HG03095 (cell line): ENCODE data around the gene INPP5E.
"Not testable (repeated sequence)": the region's sequence is repeated elsewhere in the genome, so short reads cannot be mapped to it uniquely, and the experiment has no call there.

Source experiments
- ATAC-seq: cut with Tn5 transposase; IDR thresholded peaks from one replicate; pipeline ENCODE4 v1.9.1; 2021; ENCODE audit warnings: moderate library complexity; ENCODE audit not compliant: unreplicated experiment

The INPP5E gene

DNA sequence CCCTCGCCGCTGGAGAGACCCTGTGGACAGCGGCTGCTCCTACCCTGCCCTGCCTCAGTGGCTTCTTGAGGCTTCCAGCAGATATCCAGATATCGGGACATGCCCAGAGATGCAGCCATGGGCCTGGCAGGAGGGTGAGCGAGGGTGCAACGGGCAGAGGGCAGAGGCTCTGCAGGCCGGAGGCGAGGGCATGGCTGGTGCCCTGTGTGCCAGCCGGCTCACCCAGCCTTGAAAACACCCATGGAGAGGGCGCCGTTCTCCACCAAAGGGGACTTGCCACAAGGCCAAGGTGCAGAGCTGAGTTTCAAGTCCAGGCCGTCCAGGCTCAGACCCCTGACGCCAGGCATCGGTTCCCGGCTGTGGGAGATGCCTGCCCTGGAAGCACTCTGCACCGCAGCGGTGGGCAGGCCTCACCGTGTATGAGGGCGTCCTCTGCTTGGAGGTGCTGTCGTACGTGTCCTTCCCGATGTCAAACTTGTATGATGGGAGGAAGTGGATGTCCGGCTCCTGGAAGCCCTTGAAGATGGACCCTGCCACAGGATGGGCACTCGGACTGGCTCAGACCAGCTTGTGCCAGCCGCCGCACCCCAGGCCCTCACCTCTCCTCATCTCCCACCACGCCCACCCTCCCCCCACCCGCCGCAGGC, 8.9 kb downstream of the INPP5E start:
- ATAC-seq, result no peak

DNA sequence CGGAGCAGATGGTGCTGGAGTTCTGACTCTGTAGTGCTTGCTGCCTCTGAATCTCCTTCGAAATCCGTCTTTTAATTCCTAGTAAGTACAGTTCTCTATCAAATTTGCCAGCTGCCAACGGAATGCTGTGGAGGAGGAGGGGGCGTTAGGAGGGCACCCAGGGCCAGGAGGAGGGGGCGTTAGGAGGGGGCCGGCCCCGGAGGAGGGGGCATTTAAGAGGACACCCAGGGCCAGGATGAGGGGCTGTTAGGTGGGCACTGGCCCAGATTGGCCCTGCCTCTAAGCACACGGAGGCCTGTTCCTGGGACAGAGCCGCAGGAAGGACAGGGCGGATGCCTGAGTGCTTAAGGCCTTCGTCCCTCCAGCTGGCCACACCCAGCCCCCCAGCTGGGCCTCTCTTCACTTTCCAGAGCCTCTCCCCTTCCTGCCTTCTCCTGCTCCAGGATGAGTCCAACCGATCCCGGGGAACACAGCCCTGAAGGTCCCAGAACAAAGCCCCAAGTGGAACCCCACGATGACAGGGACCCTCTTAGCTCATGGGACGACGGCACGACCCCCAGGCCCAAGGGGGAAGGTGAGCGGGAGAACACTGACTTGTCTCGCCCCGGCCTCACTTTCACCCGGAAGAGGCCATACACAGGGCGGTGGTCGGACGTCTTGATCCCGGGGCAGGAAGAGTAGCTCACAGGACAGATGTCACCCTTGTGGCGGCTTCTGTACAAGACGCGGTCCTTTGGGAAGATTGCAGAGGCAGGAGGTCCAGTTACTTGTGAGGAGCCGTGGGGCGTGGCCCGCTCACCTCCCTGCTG, 9.8 kb downstream of the INPP5E start:
- ATAC-seq, result no peak

DNA sequence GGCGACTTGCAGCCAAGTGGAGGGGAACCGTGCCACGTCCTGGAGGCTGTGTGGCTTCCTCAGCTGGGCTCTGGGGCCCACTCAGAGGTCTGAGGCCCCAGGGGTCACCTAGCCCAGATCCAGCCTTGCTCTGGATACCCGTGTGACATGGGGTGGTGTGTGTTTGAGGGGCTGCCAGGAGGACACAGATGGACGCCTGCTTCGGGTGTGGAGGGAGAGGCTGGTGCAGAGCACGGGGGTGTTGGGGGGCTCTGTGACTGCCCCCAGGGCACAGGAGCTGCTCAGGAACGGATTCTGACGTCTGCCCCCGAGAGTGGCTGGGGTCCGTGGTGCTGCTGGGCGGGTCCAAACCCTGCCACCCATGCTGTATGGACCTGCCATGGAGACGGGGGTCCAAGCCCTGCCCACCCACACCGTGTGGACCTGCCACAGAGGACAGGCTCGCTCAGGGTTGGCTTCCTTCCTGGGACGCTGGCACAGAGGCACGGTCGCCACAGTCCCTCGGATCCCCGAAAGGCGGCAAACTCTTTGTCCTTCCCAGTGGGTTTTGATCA, 10.5 kb downstream of the INPP5E start:
- no peak for ATAC-seq

DNA sequence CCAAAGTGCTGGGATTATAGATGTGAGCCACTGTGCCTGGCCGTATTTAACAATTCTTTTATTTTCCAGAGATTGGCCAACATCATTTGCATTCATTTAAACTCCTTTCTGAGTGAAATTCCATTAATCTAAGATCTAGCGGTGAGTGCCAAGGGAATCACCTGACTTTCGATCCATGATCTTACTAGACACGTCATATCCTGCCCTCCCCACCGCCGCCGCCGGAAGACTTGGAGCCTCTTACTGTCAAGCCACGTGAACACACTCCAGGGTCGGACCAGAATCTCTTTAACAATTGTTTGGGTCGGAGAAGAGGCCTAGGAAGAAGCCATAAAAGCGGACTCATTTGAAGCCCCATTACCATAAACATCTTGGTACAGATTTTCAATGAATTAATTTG, 12.9 kb downstream of the INPP5E start:
- ATAC-seq, result no peak

DNA sequence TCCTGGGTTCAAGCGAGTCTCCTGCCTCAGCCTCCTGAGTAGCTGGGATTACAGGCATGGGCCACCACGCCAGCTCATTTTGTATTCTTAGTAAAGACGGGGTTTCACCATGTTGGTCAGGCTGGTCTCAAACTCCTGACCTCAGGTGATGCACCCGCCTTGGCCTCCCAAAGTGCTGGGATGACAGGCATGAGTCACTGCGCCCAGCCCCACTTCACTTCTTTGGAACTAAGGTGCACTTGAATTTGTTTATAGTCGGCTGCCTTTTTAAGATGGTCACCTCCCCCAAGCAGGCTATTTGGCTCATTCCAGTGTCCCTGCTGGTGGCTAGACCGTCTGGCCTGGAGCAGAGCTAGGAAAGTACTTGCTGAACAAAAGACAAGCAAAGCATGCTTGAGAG, 14.3 kb downstream of the INPP5E start:
- ATAC-seq, result not testable (repeated sequence)

DNA sequence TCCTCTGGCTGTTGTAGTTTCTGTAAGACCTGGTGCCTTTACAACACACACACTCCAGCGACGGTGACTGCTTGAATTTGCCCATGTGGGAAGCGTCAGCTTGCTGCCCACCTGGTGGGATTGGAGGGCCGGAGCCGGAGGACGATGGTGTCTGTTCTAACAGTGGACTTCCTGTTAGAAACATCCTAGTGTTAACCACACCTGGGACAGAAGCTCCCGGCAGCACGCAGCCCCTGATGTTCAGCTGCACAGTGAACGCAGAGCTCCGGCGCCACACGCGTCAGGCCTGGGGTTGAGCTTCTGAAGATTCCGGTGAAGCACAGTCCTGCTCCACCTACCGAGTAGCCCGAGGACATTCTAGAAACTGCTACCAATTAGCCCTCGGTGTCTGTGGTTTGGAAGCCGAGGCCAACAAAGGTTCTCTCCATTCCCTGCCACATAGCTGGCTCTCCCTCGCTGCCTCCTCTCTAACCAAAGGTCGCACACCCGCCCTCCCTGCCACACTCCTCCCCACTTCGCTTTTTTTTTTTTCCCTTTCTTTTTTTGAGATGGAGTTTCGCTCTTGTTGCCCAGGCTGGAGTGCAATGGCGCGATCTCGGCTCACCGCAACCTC, 14.8 kb downstream of the INPP5E start:
- no peak for ATAC-seq

DNA sequence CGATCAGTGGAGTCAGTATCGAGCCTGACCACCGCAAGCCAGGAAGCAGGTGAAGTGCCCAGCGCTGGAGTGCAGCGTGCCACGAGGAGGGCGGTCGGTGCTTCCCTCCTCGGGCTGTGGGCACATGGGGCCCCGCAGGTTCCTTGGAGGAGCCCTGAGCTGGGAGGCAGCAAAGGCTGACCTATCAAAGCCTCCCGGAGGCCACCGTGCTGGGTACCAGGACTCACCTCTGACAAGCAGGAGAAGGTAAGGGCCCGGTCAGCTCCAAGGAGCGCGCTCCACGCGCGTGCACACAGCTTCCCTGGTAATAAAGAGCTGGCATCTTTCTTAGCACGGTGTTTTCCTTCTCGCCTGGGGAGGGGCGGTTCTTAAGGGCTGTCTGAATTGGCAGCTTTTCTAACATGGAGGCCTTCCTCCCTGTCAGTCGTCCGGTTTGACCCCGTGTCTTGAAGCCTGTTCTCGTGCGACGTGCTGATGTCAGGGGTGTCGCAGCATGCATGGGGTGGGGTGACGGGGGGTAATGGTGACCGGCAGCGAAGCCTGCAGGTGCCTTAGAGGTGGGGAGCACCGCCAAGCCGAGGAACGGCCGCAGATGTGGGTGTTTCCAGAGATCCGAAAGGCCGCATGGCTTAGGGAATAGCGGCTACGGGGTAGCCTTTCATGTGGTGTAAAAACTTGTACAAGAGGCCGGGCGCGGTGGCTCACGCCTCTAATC, 16.1 kb downstream of the INPP5E start:
- no peak for ATAC-seq

DNA sequence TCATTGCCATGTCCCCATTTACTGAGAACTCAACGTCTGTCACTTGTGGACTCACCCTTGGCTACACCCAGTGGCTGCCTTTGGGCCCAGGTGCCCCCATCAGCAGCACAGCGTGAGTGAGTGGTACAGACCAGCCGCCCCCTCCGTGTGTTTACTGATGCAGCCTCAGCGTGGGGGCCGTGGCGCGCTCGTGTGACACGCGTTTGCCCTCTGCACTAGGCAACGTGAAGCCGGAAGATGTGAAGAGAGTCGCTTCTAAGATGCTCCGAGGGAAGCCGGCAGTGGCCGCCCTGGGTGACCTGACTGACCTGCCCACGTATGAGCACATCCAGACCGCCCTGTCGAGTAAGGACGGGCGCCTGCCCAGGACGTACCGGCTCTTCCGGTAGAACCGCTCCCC, 16.8 kb downstream of the INPP5E start:
- ATAC-seq, result no peak

DNA sequence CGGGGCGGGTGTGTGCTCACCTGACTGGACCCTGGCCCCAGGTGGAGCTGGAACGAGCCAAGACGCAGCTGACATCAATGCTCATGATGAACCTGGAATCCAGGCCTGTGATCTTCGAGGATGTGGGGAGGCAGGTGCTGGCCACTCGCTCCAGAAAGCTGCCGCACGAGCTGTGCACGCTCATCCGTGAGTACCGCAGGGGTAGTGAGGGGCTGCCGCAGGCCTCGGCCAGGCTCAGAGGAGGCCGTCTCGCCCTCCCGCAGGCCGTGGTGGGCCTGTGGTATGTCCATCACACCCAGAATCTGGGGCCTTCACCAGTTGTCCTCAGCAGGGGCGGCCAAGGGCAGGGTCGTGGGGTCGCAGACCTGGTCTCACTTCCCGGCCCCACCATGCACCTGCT, 17.9 kb downstream of the INPP5E start:
- no peak for ATAC-seq

DNA sequence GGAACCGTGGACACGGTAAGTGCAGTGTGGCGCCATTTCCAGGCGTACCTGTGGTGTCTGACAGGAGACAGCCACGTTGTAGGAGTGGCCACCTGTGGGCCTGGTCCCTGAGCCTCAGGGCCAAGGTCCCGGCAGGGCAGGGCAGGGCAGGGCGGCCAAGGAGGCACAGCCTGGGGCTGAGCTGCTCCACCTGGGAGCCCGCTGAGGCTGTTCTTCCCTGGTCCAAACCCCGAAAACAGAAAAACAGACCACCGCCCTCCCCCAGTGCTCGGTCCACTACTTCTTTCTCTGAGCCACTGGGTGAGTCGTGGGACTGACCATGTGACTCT, 20.6 kb downstream of the INPP5E start:
- no peak for ATAC-seq

DNA sequence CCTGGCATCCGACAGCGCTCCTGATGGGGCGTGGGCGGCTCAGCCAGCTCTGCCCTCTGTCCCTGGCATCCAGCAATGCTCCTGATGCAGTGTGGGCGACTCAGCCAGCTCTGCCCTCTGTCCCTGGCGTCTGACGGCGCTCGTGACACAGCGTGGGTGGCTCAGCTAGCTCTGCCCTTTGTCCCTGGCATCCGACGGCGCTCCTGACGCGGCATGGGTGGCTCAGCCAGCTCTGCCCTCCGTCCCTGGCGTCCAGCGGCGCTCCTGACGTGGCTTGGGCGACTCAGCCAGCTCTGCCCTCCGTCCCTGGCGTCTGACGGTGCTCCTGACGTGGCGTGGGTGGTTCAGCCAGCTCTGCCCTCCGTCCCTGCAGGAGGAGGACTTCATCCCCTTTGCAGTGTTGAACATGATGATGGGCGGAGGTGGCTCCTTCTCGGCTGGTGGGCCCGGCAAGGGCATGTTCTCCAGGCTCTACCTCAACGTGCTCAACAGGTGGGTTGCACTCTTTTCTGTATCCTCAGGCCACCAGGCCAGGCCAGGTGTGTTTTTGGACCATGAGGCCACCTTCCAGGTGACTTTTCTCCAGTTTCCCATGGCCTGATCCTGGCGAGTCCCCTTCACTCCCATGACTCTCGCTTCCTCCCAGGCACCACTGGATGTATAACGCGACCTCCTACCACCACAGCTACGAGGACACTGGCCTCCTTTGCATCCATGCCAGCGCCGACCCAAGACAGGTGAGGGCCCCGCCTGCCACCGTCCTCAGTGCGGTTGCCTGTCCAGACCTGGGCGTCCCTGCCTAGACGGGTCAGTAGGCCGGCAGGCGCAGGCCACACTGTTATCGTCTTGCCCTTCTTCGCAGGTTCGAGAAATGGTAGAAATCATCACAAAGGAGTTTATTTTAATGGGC, 21.2 kb downstream of the INPP5E start:
- ATAC-seq, result no peak

DNA sequence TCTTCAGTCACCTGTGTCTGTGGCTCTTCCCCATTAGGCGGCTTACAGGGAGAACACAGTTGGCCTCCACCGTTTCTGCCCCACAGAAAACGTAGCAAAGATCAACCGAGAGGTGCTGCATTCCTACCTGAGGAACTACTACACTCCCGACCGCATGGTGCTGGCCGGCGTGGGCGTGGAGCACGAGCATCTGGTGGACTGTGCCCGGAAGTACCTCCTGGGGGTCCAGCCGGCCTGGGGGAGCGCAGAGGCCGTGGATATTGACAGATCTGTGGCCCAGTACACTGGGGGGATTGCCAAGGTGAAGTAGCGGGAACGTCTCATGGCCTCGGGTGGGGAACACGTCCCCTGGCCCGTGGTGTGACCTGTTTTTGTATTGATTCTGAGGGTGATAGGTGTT, 22.7 kb downstream of the INPP5E start:
- ATAC-seq, result no peak

DNA sequence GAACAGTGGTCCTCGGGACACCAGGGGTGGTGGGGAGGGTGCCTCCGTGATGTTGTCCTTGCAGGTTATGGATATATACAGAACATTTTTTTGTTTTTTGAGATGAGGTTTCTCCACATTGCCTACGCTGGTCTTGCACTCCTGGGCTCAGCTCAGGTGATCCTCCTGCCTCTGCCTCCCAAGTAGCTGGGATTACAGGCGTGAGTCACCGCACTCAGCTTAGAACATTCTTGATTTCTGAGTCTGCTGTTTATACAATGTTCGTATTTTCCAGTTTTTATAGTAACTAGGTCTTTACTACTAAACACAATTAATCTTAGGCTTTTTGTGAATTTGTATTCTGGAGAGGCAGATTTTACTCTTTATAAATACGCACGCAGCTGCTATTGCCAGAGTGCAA, 23.2 kb downstream of the INPP5E start:
- ATAC-seq, result no peak

DNA sequence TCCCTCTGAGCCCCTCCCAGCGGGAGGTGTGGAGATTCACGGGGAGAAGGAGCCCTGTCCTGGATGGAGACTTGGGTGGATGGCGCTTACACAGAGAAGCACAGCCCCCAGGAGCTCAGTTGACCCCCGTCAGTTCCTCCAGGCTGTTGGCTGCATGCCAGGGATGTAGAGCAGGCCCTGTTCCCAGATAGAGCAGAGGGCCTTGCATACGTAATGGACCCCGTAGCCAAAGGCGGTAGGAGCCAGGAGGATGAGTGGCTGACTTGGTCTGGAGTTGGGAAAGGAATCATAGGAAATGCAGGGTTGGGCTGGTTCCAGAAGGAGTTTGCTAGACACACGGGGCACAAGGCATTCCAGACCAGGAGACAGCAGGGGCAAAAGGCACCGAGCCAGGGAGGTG, 26.7 kb downstream of the INPP5E start:
- ATAC-seq, result no peak

DNA sequence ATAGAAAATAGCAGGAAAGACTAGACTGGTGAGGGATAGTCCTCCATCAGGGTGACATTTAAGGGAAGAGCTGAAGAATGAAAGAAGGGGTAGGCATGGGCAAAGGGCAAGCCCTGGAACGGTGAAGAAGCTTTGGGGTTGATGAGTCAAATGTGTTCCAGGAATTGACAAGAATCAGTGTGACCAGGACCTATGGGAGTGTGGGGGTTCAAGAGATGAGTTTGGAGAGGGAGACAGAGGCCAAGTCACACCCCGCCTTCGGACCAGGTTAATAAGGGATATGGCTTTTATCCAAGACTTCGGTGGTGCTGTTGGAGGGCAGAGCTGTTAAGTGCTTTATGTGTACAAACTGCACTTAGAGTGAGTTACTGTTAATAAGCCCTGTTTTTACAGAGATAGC, 28.3 kb downstream of the INPP5E start:
- ATAC-seq, result no peak

DNA sequence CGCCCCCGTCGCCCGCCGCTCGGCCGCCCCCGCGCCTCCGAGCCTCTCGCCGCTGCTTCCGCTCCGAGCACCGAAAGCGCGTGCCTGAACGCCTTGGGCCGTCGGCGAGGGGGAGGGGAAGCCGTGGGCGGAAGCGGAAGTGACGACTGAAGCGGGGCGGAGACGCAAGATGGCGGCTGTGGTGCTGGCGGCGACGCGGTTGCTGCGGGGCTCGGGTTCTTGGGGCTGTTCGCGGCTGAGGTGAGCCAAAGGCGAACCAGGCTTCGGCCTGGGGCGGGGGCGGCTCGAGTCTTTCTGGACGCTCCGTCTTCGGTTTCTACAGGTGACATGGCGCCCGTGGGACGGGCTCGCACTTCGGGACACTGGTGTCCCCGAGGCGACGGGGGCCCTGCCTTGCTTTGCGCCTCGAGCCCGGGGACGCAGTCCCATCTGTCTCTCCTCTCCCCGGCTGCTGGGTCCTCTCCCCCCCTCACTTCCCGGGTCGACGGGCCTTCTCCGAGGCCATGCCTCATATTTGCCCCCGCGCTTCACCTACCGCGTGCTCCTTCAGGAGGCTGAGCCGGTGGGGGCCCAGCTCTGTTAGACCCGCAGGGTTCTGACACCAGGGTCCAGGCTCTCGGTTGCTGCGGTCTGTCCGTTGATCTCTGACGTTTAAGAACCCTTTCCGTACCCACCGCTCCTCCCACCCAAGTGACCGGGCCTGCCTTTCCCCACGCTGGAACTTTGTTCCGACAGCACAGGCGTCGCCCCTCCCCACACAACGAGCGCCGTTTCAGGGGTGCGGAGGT, 29.0 kb downstream of the INPP5E start, which contains the start of the genes ENTR1 and PMPCA:
TSS of gene ENTR1 (minus strand) at position 115 of the 788 bp plus-strand sequence. CDS start 217 bp downstream, outside the sequence.
TSS of gene PMPCA (plus strand) at position 159 of the 788 bp plus-strand sequence. CDS start at position 170, 11 bp downstream.
- peak; percentile 55 for ATAC-seq

DNA sequence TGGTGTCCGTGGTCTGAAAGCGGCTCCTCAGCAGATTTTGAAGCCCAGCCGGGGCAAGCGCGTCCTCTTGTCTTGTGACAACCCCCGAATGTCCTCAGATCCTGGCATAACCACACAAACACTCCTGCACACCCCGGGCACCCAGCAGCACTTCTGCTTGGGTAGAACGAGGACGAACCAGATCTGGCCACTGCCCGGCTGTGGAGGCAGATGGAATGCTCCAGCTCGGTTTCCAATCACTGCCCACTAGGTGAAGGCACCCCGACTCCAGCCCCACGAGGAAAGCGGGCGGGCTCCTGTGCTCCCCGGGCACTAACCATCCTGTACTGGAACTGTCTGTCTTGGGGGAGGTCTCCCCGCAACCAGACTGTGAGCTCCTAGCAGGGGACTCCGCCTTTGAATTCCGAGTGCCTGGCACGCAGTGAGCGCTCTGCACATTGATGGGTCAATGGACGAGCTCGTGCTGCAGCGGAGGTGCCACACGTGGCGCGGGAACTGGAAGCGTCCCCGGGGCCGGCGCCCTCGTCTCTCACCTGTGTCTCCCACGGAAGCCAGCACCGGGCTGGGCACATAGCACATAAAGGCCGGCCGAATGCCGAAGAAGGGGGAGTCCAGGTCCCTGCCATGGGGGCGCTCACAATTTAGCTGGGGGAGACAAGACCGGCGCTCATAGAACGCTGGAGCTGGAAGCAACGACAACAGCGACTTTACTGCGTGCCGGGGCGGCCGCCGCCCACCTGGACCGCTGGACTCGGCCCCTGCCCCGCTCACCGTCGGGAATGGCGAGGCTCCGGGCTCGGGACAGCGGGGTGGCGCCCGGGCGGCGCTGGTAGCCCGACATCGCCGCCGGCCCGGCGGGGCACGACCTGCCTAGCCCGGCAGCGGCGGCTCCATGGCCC, 29.8 kb downstream of the INPP5E start:
- no peak for ATAC-seq

DNA sequence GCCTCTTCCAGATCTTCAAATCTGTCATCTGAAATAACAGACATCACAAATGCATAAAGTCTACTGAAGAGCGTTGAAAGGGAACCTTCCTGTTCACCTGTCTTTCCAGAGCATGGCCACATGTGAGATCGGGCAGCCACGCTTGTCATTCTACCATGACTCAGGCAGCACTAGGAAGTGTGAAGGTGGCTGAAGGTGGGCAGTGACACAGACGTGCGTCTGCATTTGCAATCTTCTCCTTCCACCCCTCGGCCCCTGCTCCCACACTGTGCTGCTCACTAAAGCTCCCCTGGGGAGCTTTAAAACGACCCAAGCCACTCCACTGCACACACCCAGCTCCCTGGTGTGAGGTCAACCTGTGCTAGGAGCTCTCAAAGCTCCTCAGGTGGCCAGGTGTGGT, 31.7 kb downstream of the INPP5E start:
- no peak for ATAC-seq
